Natural killer cell (primary cell): Measurements from ENCODE around the gene SLC39A3. TPM values are rescaled to one million over a fixed set of nuclear protein-coding genes. Genes with fewer than 3 reads are reported as not detected.

Source experiments
- ATAC-seq, 3 donors: fragments of 150-1000 bp in 2 of 3; fragments of 200-7000 bp in 1 of 3; cut with Tn5 transposase; 1 replicate in 1 of 3; 2 replicates in 2 of 3; pipeline ENCODE4 v1.10.0; 2021; ENCODE audit warnings: mild to moderate bottlenecking in 2 of 3, moderate library complexity in 2 of 3
- DNase-seq, 2 donors: peaks; one replicate each; pipeline versions ENCODE4 v3.0.0 to v3.0.0-alpha.2; 2013 to 2021; ENCODE audit warnings: mixed read lengths in 1 of 2
- H3K27ac ChIP-seq: one replicate; pipeline ENCODE4 v1.5.1; 2013; ENCODE audit warnings: mild to moderate bottlenecking, low read length
- H3K27me3 ChIP-seq: one replicate; pipeline ENCODE4 v1.6.1; 2013; ENCODE audit warnings: low read length; ENCODE audit not compliant: control insufficient read depth, insufficient read depth
- H3K36me3 ChIP-seq: one replicate; pipeline ENCODE4 v1.6.1; 2013; ENCODE audit warnings: low read length; ENCODE audit not compliant: control insufficient read depth, insufficient read depth
- H3K4me1 ChIP-seq: one replicate; pipeline ENCODE4 v1.6.1; 2013; ENCODE audit warnings: low read length; ENCODE audit not compliant: control insufficient read depth, insufficient read depth
- H3K4me3 ChIP-seq: one replicate; pipeline ENCODE4 v1.5.1; 2013; ENCODE audit warnings: low read length
- H3K9me3 ChIP-seq: one replicate; pipeline ENCODE4 v1.6.1; 2013; ENCODE audit warnings: low read length; ENCODE audit not compliant: control insufficient read depth, insufficient read depth
- H3K27ac Mint-ChIP-seq, 2 donors: one replicate each; pipeline ENCODE4 v1.8.0; 2022; ENCODE audit warnings: mild to moderate bottlenecking in 2 of 2, mixed read lengths in 2 of 2, moderate library complexity in 1 of 2
- H3K27me3 Mint-ChIP-seq, 2 donors: one replicate each; pipeline ENCODE4 v1.8.0; 2022; ENCODE audit warnings: low read depth in 2 of 2, mixed read lengths in 2 of 2
- H3K36me3 Mint-ChIP-seq: one replicate; pipeline ENCODE4 v1.8.0; 2022; ENCODE audit warnings: mixed read lengths
- H3K4me1 Mint-ChIP-seq, 2 donors: one replicate each; pipeline ENCODE4 v1.8.0; 2022; ENCODE audit warnings: mixed read lengths in 2 of 2
- H3K4me3 Mint-ChIP-seq: one replicate; pipeline ENCODE4 v1.8.0; 2022; ENCODE audit warnings: mild to moderate bottlenecking, moderate library complexity, mixed read lengths
- H3K9me3 Mint-ChIP-seq, 2 donors: one replicate each; pipeline ENCODE4 v1.8.0; 2022; ENCODE audit warnings: mixed read lengths in 2 of 2
- CTCF ChIP-seq: fragments of 200-600 bp; IDR thresholded peaks from one replicate; pipeline ENCODE4 v1.8.0; 2022; ENCODE audit warnings: antibody characterized with exemption
- WGBS: methylation state at CpG from one replicate; pipeline ENCODE4 v1.1.7; 2013; ENCODE audit warnings: missing lambda C conversion rate; ENCODE audit not compliant: insufficient coverage; 5-methylcytosine and 5-hydroxymethylcytosine counted together
- intact Hi-C: fragments of 100-400 bp; cut with micrococcal nuclease; formaldehyde crosslinking; loops from one replicate; pipeline ENCODE4 v1.14.2; 2022
- total RNA-seq, 4 donors: library from RNA; stranded (reverse); fragments of 120-200 nt in 1 of 4; gene quantifications; one replicate each; pipeline versions ENCODE4 v1.2.3 to v1.2.4, GENCODE V29; 2013 to 2022

SLC39A3 gene
- total RNA-seq, 3 donors from 2014 or later (not counting 1 experiment from before 2014, with no cell fraction given) = 14.8 to 29.4 (median 19.6) TPM

GRCh38 chr19:2711172-2711874 lies 28.5 kb downstream of the SLC39A3 start:
- H3K36me3 ChIP-seq = no peaks in the 10 kb centered on the region
- Mint-ChIP-seq H3K4me1 (peaks cover 0 to 5% of the 10 kb centered on the region in 2 donors), H3K4me3 (no peak overlapping the region), H3K9me3 (peaks cover 3 to 8% of the 10 kb centered on the region in 2 donors), H3K27ac (no peak overlapping the region), H3K27me3 (peaks cover 4 to 6% of the 10 kb centered on the region in 2 donors), H3K36me3 (no peaks in the 10 kb centered on the region)
- intact Hi-C loops = no loop called here
- peaks cover 7% of the 10 kb centered on the region for H3K9me3 ChIP-seq
- H3K4me1 ChIP-seq = peaks cover 10% of the 10 kb centered on the region
- ATAC-seq = no peak
- DNase-seq = no peak
- 56% methylated on average over 17 of the region's 17 CpGs for WGBS
- peak overlapping the region; percentile 78 for H3K27ac ChIP-seq
- H3K27me3 ChIP-seq = no peaks in the 10 kb centered on the region
- no peak for TF ChIP-seq CTCF
- no peak overlapping the region for H3K4me3 ChIP-seq

- H3K27ac ChIP-seq = no peak overlapping the region
- H3K9me3 Mint-ChIP-seq = no peaks in the 10 kb centered on the region
- no peak for TF ChIP-seq CTCF
- H3K27me3 Mint-ChIP-seq = peaks cover under 1 to 3% of the 10 kb centered on the region in 2 donors
- H3K9me3 ChIP-seq = no peaks in the 10 kb centered on the region
- H3K27me3 ChIP-seq = no peaks in the 10 kb centered on the region
- DNase-seq (no peak), ATAC-seq (no peak)
- H3K27ac Mint-ChIP-seq = no peak overlapping the region
- no peak overlapping the region for H3K4me3 Mint-ChIP-seq
- 93% methylated on average over 5 of the region's 5 CpGs for WGBS
- no peaks in the 10 kb centered on the region for H3K36me3 Mint-ChIP-seq
- H3K4me3 ChIP-seq = no peak overlapping the region
- intact Hi-C loops = no loop called here
- H3K4me1 ChIP-seq = peaks cover 25% of the 10 kb centered on the region
- no peaks in the 10 kb centered on the region for H3K36me3 ChIP-seq
- H3K4me1 Mint-ChIP-seq = peaks cover 0 to 7% of the 10 kb centered on the region in 2 donors
Observed at GRCh38 chr19:2706251-2706650, 33.6 kb downstream of the SLC39A3 start.

- Mint-ChIP-seq H3K4me1 (peaks cover 0 to 12% of the 10 kb centered on the region in 2 donors), H3K27ac (no peak overlapping the region), H3K4me3 (peak overlapping the region; percentile 4), H3K27me3 (peaks cover 0 to 3% of the 10 kb centered on the region in 2 donors), H3K9me3 (no peaks in the 10 kb centered on the region), H3K36me3 (no peaks in the 10 kb centered on the region)
- DNase-seq = no peak
- ATAC-seq = no peak
- intact Hi-C loops = no loop called here
- Histone ChIP-seq H3K4me1 (peaks cover 23% of the 10 kb centered on the region), H3K27me3 (no peaks in the 10 kb centered on the region), H3K4me3 (no peak overlapping the region), H3K36me3 (no peaks in the 10 kb centered on the region), H3K27ac (no peak overlapping the region), H3K9me3 (no peaks in the 10 kb centered on the region)
- TF ChIP-seq CTCF = no peak
- WGBS = 97% methylated on average over 6 of the region's 6 CpGs
Observed at GRCh38 chr19:2703691-2704216, 36.1 kb downstream of the SLC39A3 start.
